Chondrocyte (in vitro differentiated cells): Measurements from ENCODE around the gene OR10H1. TPM values are rescaled to one million over a fixed set of nuclear protein-coding genes. Genes with fewer than 3 reads are reported as not detected.
"Not testable (repeated sequence)": the region's sequence is repeated elsewhere in the genome, so short reads cannot be mapped to it uniquely, and the experiment has no call there.

ENCODE experiments used
- DNase-seq: peaks from one replicate; pipeline ENCODE4 v3.0.0; 2021; ENCODE audit warnings: mixed read lengths, low spot score
- H3K27ac Mint-ChIP-seq: one replicate; pipeline ENCODE4 v1.8.0; 2021; ENCODE audit warnings: mild to moderate bottlenecking, moderate library complexity, mixed read lengths; ENCODE audit not compliant: unreplicated experiment
- H3K27me3 Mint-ChIP-seq: 2 replicates; pipeline ENCODE4 v1.8.0; 2021; ENCODE audit warnings: low read depth, mixed read lengths
- H3K36me3 Mint-ChIP-seq: 2 replicates; pipeline ENCODE4 v1.8.0; 2021; ENCODE audit warnings: low read depth, mixed read lengths
- H3K4me1 Mint-ChIP-seq: 2 replicates; pipeline ENCODE4 v1.8.0; 2021; ENCODE audit warnings: low read depth, mild to moderate bottlenecking, mixed read lengths
- H3K4me3 Mint-ChIP-seq: one replicate; pipeline ENCODE4 v1.8.0; 2021; ENCODE audit warnings: mild to moderate bottlenecking, moderate library complexity, mixed read lengths; ENCODE audit not compliant: unreplicated experiment
- H3K9me3 Mint-ChIP-seq: 2 replicates; pipeline ENCODE4 v1.8.0; 2021; ENCODE audit warnings: low read depth, mixed read lengths
- CTCF ChIP-seq: fragments of 200-600 bp; sonication (generic); IDR thresholded peaks from 2 replicates; pipeline ENCODE4 v1.5.0; 2021; ENCODE audit warnings: antibody characterized with exemption, mild to moderate bottlenecking, moderate library complexity
- total RNA-seq: library from RNA; stranded (reverse); gene quantifications from 3 replicates; pipeline ENCODE4 v1.2.1, GENCODE V29; 2021

The OR10H1 gene
- total RNA-seq, 1 donor from 2014 or later = not detected

- Mint-ChIP-seq H3K4me3 (no peak overlapping the region), H3K9me3 (peaks cover 15% of the 10 kb centered on the region), H3K27ac (no peak overlapping the region), H3K4me1 (no peaks in the 10 kb centered on the region), H3K36me3 (no peaks in the 10 kb centered on the region), H3K27me3 (no peaks in the 10 kb centered on the region)
- no peak for DNase-seq
- TF ChIP-seq CTCF = no peak
These were observed 26.6 kb upstream of the OR10H1 start for GRCh38 chr19:15841875-15842569.

GRCh38 chr19:15840833-15841232, 25.4 kb upstream of the OR10H1 start:
- Mint-ChIP-seq H3K36me3 (no peaks in the 10 kb centered on the region), H3K27ac (no peak overlapping the region), H3K4me3 (no peak overlapping the region), H3K27me3 (no peaks in the 10 kb centered on the region), H3K9me3 (peaks cover 12% of the 10 kb centered on the region), H3K4me1 (no peaks in the 10 kb centered on the region)
- DNase-seq = no peak
- TF ChIP-seq CTCF = no peak

- not testable (repeated sequence) for H3K27me3 Mint-ChIP-seq, DNase-seq, H3K36me3 Mint-ChIP-seq, H3K4me1 Mint-ChIP-seq, H3K27ac Mint-ChIP-seq, H3K4me3 Mint-ChIP-seq
- H3K9me3 Mint-ChIP-seq = peaks cover 14% of the 10 kb centered on the region
These were observed 24.4 kb upstream of the OR10H1 start for GRCh38 chr19:15839888-15840287.

- Mint-ChIP-seq H3K4me3 (no peak overlapping the region), H3K36me3 (no peaks in the 10 kb centered on the region), H3K9me3 (peaks cover 10% of the 10 kb centered on the region), H3K4me1 (no peaks in the 10 kb centered on the region), H3K27me3 (no peaks in the 10 kb centered on the region), H3K27ac (no peak overlapping the region)
- no peak for TF ChIP-seq CTCF
- no peak for DNase-seq
These were observed 22.9 kb upstream of the OR10H1 start for GRCh38 chr19:15838351-15838750.

GRCh38 chr19:15837221-15837731, 21.8 kb upstream of the OR10H1 start:
- no peak for TF ChIP-seq CTCF
- no peaks in the 10 kb centered on the region for H3K27me3 Mint-ChIP-seq
- no peak for DNase-seq
- H3K4me1 Mint-ChIP-seq = no peaks in the 10 kb centered on the region
- no peak overlapping the region for H3K27ac Mint-ChIP-seq
- no peaks in the 10 kb centered on the region for H3K36me3 Mint-ChIP-seq
- no peak overlapping the region for H3K4me3 Mint-ChIP-seq
- peaks cover 10% of the 10 kb centered on the region for H3K9me3 Mint-ChIP-seq
